NCI-H1694 treated with DMSO at 0.1 percent for 48 hours (cell line): ENCODE results near the gene TOMM6.
A peak's percentile ranks its signal among the peaks of the same experiment; 100 is the strongest.
"Not testable (repeated sequence)": the region's sequence is repeated elsewhere in the genome, so short reads cannot be mapped to it uniquely, and the experiment has no call there.

Source experiments
- DNase-seq: peaks from one replicate; lab custom pipeline; 2025; lab: John Stamatoyannopoulos, UW

The TOMM6 gene

DNA sequence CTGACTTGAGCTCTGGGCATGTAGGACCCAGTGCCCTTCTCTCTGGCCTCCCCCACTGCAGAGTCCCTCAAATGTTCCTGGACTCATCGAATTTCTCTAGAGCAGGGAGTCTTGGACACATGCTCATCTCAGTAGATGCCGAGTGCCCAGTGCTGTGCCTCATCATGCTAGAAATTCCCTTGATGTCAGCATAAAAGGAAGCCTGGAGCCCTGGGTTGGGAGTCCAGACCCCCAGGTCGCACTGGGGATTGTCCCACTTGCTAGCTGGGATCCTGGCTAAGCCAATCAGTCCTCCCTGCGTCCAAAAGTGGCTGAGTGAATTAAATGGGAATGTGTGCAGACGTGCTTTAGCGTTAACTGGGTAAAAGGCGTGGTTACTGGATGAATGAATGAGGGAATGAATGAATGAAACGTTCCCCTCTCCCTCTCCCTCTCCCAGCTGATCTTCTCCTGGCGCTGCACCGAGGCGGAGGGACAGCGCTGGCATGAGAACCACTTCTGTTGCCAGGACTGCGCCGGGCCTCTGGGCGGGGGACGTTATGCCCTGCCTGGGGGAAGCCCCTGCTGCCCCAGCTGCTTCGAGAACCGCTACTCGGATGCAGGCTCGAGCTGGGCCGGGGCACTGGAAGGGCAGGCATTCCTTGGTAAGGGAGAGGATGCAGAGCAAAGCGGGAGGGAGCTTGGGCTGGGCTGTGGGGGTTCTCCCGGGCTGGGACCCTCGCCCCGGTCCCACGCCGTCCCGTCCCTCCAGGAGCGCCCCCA, 1.6 kb upstream of the TOMM6 start:
- DNase-seq: no peak

- peak; percentile 44 for DNase-seq
Measured at GRCh38 chr6:41786451-41787218, 859 bp upstream of the TOMM6 start.

- DNase-seq: no peak
Measured at GRCh38 chr6:41789390-41789724, 1.9 kb downstream of the TOMM6 start.

DNA sequence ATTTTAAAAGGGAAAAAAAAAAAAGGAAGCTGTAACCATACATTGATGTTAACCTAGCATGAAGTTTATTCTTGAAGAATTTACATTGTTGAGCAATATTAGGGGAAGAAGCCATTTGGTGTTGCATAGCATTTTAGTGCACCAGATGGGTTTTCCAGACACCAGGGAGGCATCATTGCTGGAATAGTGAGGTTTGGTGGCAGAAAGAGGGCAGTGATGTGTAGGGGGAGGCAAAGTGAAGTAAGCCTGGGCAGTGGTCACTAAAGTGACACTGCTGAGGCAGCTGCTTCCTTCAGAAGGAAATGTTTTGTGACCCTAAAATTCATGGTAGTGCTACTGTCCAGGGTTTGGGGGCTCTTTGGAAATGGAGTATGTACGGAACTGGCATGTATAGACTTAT, 2.6 kb downstream of the TOMM6 start:
- DNase-seq: no peak

GRCh38 chr6:41791305-41791704, 3.8 kb downstream of the TOMM6 start:
- DNase-seq: no peak

- DNase-seq: no peak
Measured at GRCh38 chr6:41791984-41792383, 4.5 kb downstream of the TOMM6 start.

GRCh38 chr6:41796474-41796873, 9.0 kb downstream of the TOMM6 start:
- no peak for DNase-seq

DNA sequence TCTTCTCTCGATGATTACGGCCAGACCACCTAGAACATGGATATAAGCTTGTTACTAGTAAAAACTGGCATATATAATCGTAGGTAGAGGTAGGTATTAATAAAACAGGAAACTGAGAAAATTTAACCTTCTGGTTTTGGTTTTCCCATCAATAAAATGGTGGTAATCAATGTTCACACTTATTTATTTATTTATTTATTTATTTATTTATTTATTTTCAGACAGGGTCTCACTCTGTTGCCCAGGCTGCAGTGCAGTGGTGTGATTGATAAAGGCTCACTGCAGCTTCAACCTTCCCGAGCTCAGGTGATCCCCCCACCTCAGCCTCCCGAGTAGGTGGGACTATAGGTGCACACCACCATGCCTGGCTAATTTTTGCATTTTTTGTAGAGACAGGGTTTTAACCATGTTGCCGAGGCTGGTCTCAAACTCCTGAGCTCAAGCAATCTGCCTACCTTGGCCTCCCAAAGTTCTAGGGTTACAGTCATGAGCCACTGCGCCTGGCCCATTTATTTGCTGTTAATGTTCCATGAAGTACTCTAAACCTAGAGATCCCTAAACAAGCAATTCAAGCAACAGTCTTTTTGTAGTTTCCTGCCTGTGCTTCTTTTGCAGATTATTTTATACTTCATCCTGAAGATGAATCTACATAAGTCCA, 11.5 kb downstream of the TOMM6 start:
- no peak for DNase-seq

GRCh38 chr6:41799559-41799911, 12.0 kb downstream of the TOMM6 start:
- no peak for DNase-seq

- DNase-seq: peak; percentile 12
Measured at GRCh38 chr6:41801380-41801779, 13.9 kb downstream of the TOMM6 start.

DNA sequence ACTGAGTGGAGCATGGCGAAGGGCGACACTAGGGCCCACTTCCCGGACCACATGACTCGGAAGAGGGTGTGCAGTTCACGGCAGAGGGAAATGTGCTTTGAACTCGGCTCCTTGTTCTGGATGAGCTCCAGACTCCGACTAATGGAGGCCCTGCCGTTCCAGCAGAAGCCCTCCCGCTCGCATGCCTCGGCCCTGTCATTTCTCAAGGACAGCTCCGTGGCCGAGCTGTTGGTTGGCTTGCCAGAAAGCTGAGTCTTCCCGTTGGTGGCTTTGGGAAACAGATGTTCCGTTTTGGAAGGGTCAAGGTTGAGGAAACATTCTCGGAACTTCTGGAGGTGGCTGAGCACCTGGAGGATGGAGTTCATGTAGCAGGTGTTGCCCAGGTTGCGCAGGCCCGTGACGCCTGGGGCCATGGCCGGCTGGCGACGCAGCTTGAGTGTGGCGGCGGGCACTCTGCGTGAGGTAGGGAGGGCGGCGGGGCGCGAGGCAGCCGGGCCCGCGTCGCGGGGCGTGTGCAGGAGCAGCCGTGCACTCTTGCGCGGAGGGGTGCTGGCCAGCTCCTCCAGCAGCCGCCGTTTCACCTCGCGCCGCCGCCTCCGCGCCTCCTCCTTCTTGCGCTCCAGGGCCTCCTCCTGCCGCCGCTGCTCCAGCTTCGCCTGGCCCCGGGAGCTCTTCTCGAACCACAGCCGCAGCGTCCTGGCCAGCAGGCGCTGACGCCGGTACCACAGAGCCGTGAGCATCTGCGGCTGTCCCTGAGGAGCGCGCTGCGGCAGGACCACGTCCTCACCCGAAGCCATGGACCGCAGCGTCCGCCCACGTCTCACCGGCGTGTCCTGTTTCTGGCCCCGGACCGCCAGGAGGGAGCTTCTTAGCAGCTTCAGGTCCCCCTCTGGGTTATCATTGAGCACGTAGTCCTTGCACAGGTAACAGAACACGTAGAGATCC, 18.6 kb downstream of the TOMM6 start:
- no peak for DNase-seq

- DNase-seq: no peak
Measured at GRCh38 chr6:41811095-41811494, 23.6 kb downstream of the TOMM6 start.

- not testable (repeated sequence) for DNase-seq
Measured at GRCh38 chr6:41811946-41812345, 24.5 kb downstream of the TOMM6 start.

DNA sequence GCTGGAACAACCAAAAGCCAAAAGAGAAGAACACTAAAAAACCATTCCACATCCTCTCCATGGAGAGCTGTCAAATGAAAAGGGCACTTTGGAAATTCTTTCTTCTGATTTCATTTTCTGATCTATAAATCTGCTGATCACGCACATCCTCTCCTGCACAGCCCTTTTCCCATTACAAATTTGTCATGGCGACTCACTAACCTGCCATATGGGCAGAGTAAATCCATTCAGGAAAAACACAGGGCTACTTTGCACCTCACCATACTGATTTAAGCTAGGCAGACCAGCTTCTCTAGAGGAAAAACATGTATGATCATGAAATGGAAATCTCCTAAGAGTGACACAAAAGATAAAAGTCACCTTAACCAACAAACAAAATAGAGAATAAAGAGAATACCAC, 26.0 kb downstream of the TOMM6 start:
- no peak for DNase-seq

DNA sequence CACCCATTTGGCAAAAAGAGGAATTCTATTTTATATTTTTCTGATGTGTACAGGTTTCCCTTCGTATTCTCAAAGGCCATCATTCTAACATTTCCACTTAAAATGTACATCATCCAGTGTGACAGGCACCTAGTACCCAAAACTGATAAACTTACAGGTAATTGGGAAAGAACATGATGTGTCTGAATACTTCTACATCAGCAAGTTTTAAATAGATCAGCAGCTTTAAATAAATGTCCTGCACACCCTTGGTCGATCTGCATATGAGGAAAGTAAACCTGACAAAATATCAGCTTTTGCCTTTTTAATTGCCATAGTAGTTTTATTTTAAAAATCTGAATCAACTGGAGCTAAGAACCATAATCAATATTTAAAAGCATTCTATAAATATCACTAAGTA, 26.5 kb downstream of the TOMM6 start:
- no peak for DNase-seq

DNA sequence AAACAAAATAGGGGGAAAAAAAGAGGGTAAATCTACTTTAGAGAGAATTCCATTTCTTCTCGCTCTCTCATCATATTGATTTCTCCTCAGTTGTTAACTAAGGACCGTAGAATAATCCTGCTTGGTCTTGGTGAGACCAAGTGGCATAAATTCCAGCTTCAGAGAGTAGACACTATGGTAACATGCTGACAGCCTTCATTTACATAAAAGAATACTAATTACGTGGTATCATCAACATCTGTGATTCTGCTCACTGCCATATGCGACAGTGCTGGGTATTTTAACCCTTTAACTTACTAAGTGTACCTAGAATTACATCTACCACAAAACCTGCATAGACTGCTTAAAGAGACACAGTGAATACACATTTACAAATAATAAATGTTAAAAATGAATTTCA, 27.1 kb downstream of the TOMM6 start:
- DNase-seq: peak; percentile 47

DNA sequence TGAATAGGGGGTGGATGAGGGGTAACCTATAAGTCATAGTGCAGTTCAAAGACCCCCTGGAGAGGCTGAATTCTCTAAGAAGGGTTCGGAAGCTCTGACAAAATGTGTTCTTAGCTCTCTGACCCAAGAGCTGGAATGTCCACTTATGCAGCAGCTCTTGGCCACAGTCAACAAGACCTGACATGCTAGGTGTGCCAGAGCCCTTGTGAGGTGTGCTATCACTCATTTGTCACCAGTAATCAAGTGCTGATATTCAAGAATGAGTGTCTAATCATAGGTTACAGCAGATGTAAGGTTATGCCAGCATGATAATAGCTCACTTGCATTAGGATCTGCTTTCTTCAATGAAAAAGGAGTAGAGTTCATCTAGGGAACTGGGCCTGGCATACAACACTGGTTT, 28.1 kb downstream of the TOMM6 start:
- DNase-seq: no peak

DNA sequence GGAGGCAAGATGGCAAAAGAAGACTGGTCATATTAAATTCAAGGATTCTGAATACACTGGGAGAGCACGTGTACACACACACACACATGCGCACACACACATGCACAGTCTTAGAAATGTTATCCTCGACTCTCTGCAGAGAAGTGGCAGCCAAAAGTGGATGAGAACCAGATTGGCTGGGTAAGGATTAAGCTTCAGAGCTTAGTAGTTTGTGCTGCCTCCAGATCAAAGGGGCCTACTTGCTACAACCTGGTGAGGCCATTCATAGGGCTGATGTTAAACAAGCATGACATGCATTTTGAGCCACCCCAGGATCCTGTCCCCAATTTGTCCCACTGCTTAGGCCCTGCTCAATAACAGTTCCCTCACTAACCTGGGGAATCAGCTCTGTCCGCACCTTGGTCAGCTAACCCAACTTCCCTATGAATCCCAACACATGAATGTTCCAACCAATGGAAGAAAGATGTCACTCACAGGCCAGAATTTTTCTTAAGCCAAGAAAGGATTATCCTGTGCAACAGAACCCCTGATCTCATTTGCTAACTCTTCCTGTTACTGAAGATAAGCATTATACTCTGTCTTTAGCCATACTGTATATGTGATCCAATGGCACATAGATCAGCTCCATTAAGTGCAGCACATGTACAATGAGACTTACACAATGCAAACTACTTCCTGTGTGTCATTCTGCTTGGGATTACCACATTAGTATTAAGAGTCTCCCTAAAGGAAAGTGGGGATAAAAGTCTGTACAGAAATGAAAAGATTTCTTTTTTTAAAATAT, 31.0 kb downstream of the TOMM6 start:
- no peak for DNase-seq

DNA sequence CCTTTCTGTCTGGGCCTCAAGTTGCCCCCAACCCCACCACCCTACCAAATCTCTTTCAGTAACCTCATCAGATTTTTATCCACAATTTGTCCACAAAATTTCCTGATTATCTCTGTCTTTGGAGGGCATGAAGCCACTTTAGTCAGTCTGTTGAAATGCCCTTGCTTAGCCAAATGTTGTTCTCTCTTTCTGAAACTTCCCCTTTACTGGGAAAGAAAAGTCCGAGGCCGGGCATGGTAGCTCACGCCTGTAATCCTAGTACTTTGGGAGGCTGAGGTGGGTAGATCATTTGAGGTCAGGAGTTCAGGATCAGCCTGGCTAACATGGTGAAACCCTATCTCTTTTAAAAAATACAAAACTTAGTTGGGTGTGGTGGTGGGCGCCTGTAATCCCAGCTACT, 33.8 kb downstream of the TOMM6 start:
- no peak for DNase-seq

DNA sequence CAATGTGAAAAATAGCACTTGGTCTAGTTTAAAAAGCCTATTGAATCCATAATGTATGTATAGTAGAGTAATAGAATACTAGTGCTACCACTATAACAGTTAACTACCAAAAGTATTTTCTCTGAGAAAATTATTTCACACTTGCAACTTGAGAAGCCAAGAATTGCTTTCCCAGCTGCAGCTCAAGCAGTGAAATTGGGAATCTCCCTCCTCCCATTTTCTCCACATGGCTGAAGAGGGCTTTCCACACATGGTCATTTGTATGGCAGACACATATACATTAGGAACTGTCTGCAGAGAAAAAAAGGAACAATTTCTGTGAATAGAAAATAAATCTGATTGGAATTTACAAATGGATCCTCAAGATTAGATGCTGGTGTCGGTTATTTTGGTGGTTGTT, 34.5 kb downstream of the TOMM6 start:
- DNase-seq: no peak

GRCh38 chr6:41823178-41823577, 35.7 kb downstream of the TOMM6 start:
- DNase-seq: no peak
